H4 (cell line): ENCODE measurements around the gene VGLL1. TPM values are rescaled to one million over a fixed set of nuclear protein-coding genes. Genes with fewer than 3 reads are reported as not detected.
A peak's percentile ranks its signal among the peaks of the same experiment; 100 is the strongest.

Experiments
- DNase-seq: peaks from one replicate; pipeline ENCODE4 v3.0.0-alpha.2; 2015; ENCODE audit warnings: low spot score
- total RNA-seq: library from RNA; depleted of rRNA; stranded (reverse); fragments of >200 nt; shearing (Covaris generic); gene quantifications from 2 replicates; pipeline ENCODE4 v1.2.3, GENCODE V29; 2014; rRNA removed

VGLL1 gene
- total RNA-seq, 1 experiment from 2014 or later, result not detected

DNA sequence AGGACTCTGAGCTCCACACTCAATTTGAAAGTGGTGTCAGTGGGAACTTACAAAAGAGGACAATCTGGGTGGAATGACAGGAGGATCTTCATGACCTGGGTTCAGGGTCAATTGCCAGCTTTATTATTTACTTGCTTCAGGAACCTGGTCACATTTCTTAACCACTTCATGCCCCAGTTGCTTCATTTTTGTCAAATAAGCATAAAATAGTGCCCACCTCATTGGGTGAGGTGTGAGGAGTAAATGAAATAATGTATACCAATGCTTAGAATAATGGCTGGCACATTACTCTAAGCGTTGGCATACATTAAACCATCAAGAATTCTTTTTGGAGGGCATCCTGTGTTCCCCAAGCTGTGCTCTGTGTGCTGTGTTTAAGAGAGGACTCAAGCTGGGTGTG, 19.4 kb downstream of the VGLL1 start:
- DNase-seq, result no peak

DNA sequence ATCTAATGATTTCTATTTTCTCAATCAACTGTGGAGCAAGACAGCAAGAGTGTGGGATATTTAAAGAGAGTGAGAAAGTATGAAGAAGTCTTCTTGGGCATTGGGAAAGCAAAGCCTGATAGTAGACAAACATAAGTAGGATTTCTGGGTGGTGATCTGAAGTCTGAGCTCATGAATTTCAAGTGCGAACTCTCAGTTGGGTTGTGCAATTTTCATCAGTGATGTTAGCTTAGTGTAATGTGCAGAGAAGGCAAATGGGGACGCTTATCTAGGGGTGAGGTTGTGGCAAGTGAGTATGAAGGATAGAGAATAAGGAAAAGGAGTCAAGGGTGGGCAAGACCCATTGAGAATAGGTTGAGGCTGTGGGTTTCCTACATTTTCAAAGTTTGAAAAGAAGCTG, 23.7 kb downstream of the VGLL1 start:
- DNase-seq, result no peak

DNA sequence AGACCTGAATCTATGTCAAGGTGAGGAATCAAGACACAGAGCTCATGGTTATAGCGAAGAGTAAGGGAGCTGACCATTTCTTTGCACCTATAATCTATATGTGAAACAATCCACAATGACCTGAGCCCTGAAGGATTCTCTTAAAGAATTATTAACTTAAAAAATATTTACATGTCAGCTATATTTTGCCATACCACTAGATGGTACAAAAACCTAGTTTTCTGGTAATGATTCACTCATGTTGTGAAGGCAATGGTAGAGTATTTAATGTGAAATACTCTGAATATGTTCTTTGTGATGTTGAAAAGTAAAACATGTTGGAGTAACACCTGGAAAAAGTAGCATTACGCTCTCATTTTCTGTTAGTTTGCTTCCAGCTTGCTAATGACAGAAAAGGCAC, 40.0 kb downstream of the VGLL1 start:
- DNase-seq, result no peak

DNA sequence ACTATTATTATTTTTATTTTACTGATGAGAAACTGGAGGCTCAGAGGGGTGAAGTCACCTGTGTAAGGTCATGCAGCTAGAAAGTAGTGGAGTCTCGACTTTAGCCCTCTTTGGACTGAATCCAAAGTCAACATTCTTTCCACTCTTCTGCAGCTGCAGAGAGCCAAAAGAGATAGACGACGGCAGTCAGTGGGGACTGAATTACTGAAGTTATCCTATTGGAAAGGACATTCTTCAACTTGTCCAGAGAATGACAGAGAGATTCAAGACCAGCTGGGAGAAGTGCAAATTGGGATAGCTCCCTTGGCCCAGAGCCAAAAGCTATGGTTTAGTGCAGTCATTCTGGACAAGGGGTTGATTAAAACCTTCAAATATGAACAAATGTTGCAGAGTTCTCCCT, 42.5 kb downstream of the VGLL1 start:
- no peak for DNase-seq

DNA sequence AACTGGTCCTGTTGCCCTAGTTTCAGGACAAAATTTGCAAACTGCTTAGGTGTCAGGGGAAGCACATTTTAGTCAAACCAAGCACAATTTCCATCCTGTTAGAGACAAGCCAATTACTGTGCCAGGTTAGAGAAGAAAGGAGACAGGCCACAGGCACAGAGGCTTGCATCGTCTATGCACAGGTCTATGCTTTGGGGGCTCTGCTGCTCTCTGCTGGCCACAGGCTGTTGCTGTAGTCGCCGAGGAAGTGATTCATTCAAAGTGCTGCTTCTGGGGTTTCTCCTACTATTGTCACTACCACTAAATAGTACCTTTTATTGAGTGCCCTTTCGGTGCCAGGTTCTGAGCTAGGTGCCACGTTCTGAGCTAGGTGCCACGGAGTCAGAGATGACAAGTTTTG, 45.5 kb downstream of the VGLL1 start:
- DNase-seq, result peak; percentile 38

DNA sequence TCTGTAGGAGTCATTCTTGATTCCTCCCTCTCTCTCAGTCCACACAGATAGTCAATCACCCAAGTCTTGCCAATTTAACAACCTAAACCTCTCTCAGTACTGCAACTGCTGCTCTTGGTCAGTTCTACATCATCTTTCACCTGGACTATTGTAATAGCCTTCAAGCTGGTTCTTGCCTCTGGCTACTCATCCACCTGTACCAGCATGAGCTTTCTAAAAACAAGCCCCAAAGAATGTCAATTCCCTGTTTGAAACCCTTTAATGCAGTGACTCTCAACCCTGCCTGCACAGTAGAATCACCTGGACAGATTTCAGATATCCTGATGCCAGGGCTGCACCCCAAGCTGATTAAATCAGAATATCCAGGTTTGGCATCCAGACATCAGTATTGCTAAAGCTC, 48.3 kb downstream of the VGLL1 start:
- DNase-seq, result no peak

DNA sequence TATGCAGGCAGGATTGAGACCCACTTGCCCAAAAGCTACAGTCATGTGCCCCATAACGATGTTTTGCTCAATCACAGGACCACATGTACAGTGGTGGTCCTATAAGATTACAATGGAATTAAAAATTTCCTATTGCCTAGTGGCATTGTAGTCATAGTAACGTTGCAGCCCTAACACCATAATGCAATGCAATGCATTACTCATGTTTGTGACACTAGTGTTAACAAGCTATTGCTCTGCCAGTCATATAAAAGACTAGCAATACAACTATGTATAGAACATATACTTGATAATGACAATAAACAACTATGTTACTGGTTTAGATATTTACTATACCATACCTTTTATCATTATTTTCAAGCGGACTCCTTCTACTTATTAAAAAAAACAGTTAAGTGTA, 50.6 kb downstream of the VGLL1 start:
- DNase-seq, result no peak

DNA sequence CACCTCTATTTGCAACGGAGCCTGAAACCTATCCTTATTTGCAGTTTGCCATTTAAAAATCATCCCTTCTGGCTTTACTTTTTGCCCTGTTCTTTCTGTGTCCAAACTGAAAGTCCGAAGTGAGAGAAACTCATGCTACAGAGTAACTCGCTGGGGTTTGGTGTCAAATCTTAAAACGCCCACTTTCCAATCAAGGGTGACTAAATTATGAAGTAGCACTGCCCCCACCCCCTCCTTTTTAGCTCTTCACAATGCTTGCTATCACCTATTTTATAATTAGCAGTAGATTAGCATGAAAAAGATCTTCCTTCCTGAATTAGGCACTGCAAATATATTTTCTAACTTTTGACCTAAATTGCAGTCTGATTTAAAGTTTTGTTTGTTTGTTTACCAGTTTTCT, 52.5 kb downstream of the VGLL1 start:
- DNase-seq, result no peak

DNA sequence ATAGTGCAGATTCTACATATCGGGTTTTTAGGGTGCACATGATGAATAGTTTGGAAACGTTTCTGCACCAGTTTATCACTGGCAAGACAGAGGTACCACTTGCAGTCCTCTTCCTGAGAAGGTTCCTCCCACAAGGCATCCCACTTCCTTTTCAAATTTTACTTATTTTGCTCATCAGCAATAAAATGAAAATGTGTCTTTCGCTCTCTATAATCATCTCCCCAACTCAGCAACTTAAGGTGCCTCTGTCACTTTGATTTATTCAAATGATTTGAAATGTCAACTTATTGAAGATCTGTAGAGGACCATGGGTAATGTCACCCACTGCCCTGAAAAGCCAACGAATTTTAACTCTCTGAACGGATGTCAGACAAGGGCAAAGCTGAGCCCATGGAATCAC, 53.2 kb downstream of the VGLL1 start:
- no peak for DNase-seq

DNA sequence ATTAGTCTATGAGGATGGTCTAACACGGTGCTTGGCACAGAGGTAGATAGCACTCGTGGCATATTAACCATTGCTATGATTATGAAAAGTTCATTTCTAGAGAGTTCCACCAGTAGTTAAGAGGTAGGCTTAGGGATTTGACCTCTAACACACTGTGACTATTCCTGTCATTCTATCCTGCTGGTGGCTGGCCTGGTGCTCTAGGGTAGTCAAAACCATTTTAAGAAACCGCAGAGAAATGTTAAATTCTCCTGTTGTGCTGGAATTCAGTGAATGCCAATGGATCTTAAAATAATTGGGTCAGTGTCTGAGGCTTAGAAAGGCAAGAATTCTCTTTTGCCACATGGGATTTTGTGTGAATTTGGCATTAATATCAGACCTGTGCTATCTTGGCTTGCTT, 53.9 kb downstream of the VGLL1 start:
- no peak for DNase-seq

DNA sequence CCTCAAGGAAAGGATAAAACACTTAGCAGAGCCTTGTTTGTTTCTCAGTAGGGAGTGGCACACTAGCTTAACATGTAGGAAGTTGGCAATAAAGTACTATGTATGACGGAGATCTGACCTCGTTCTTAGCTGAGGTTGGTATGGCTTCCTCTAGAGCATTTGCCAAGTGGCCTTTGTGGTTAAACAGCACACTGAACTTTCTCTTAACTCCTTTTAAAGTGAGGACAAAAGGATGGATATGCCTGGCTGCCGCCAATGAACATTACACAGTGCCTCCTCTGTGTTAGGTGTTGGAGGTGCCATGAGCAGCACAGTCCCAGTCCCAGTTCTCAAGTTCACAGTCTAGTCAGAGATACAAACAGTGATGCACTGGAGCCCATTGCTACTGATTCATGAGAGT, 54.4 kb downstream of the VGLL1 start:
- DNase-seq, result peak; percentile 66

DNA sequence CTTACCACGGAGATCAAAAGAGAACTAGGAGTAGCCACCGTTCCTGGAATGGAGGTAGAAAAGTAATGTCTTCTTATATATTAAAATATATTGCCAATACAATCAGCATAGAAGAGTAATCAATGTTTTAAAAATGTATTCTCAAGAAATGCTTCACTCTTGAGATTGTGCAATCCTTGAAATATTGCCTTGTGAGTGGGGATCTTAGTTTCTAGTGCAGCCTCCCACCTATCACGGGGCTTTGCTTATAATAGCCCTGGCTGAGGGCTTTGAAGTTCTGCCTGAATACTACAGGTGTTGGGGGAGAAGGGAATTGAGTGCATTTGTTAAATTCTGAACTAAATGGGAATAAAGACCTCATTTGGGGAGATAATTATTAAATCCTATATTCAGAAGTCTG, 55.5 kb downstream of the VGLL1 start:
- DNase-seq, result no peak

DNA sequence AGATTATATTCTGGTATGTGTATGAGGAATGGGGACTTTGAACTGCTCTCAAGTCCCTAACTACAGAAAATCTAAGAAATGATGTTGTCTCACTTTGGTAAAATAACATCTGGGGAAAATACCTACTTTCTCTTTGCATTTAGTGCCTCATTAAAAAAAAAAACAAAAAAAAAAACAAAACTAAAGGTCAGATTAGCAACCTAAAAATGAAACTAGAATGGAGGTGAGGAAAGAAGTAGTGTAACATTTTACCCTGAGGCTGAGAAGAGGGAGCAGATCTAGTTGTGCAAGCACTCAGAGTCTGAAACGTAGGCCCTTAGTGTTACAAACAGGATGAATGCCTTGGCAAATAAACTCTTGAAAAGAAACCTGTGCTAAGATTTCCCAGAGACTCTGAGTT, 56.0 kb downstream of the VGLL1 start:
- DNase-seq, result no peak

DNA sequence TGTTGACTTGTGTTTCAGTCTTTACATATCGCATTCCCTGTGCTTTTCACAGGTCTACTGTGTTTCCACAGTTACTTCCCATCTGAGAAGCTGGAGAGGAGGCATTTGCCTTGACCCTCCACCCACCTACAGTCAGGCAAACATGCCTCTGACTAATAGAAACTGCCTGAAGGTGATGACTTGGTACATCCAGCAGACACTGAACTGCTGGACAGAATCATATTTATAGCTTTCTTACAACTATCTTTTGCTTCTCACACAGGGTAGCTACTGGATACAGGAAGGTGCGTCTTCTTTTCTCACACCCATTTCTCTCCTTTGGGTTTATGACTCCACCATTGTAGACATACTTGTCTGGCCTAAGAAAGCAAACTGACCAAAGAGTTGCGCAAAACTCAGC, 58.0 kb downstream of the VGLL1 start:
- DNase-seq, result no peak

DNA sequence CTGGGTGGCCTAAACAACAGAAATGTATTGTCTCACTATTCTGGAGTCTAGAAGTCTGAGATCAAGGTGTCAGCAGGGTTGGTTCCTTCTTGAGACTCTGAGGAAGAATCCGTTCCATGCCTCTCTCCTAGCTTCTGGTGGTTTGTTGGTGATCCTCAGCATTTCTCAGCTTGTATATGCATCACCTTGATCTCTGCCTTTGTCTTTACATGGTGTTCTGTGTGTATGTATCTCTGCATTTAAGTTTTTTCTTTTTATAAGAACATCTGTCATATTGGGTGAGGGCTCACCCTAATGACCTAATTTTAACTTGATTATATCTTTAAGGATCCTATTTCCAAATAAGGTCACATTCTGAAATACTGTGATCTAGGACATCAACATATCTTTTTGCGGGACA, 65.3 kb downstream of the VGLL1 start:
- no peak for DNase-seq

DNA sequence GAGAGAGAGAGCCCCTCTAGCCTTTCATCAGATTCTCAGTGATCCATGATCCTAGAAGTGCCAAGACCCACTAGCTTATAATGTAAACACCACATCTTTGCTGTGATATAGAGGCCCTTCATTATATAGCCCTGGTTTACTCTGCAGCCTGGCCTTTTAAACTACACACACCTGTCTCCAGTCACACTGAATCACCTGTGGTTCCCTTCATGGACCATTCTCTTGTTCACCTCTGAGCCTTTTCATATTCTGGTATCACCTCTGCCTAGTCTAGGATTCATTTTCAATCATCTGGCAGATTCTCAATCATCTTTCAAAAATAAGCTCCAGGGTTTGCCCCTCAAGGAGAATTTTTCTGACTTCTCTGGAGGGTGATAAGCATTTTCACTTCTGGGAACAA, 65.9 kb downstream of the VGLL1 start:
- no peak for DNase-seq

DNA sequence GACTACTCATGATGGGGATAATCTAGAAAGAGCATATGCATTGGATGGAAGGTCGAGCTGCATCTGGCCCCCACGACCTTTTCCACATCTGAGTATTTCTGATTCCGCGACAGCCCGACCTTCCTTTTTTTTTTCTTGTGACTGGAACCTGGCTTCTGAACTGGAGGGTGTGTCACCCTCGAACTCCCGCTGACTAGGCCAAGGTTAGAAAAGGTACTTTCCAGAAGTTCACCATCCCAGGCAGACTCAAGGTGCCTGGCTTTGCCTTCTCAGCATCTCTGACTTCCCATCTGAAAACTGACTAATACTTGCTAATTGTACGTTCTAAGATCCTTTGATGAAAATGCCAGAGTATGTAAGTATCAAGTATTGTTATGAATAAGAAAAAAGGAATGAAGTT, 66.6 kb downstream of the VGLL1 start:
- DNase-seq, result no peak

DNA sequence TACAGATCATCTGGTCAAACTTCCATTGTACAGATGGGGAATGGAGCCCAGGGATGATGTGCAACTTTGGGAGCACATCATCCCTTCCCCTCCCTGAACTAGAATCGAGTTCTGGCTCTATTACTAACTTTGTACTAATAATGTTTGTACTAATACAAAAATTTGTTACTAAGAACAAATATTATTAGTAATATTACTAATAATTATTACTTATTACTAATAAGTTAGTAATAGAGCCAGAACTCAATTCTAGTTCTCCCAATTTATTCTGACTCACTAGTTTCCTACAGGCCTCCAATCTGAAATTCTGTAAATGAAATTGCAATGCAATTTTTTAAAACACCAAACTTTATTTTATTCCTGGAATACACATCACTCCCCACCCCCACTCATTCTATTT, 68.0 kb downstream of the VGLL1 start:
- DNase-seq, result no peak

Other genes starting within 250 kb of the VGLL1 start
- not detected in 2 replicates for gene ADGRG4, start 231.3 kb upstream of the VGLL1 start, total RNA-seq
- gene BRS3, start 44.3 kb upstream of the VGLL1 start, total RNA-seq, result not detected in 2 replicates
- gene HTATSF1, start 34.6 kb upstream of the VGLL1 start, total RNA-seq, result 47.6 and 58.8 TPM in 2 replicates
- gene CD40LG, start 115.9 kb downstream of the VGLL1 start, total RNA-seq, result not detected in 2 replicates
- 6.6 and 8.0 TPM in 2 replicates for gene ARHGEF6, start 248.7 kb downstream of the VGLL1 start, total RNA-seq